Measurements from ENCODE around the gene B3GLCT. TPM values are rescaled to one million over a fixed set of nuclear protein-coding genes. Genes with fewer than 3 reads are reported as not detected.

B3GLCT gene
- total RNA-seq, 1 experiment from 2014 or later = 1.1 TPM

GRCh38 chr13:31248361-31248760 is 48.6 kb downstream of the B3GLCT start:
- Histone ChIP-seq H3K9me3 (ENCODE audit: low read length) (no peaks in the 10 kb centered on the region), H3K4me1 (ENCODE audit: low read length) (no peaks in the 10 kb centered on the region), H3K9ac (ENCODE audit: low read length) (no peak overlapping the region), H3K9me2 (replicated peaks; ENCODE audit: insufficient read depth, low read length) (no peaks in the 10 kb centered on the region), H3K4me2 (ENCODE audit: low read depth, low read length, poor library complexity, severe bottlenecking) (no peak overlapping the region), H2AFZ (ENCODE audit: low read length) (no peak overlapping the region), H3K27me3 (ENCODE audit: low read length) (no peaks in the 10 kb centered on the region), H3K36me3 (ENCODE audit: insufficient read depth, low read length) (no peaks in the 10 kb centered on the region), H3K4me3 (ENCODE audit: low read length) (no peak overlapping the region), H4K20me1 (ENCODE audit: insufficient read depth, low read depth, low read length) (no peaks in the 10 kb centered on the region), H3K79me2 (ENCODE audit: low read length) (no peaks in the 10 kb centered on the region), H3K27ac (ENCODE audit: low read length) (no peak overlapping the region)
- DNase-seq = no peak

- DNase-seq = no peak
- Histone ChIP-seq H3K9me2 (replicated peaks; ENCODE audit: insufficient read depth, low read length) (no peaks in the 10 kb centered on the region), H3K27me3 (ENCODE audit: low read length) (no peaks in the 10 kb centered on the region), H3K9me3 (ENCODE audit: low read length) (no peaks in the 10 kb centered on the region), H2AFZ (ENCODE audit: low read length) (no peak overlapping the region), H3K36me3 (ENCODE audit: insufficient read depth, low read length) (no peaks in the 10 kb centered on the region), H3K27ac (ENCODE audit: low read length) (no peak overlapping the region), H4K20me1 (ENCODE audit: insufficient read depth, low read depth, low read length) (no peaks in the 10 kb centered on the region), H3K4me2 (ENCODE audit: low read depth, low read length, poor library complexity, severe bottlenecking) (no peak overlapping the region), H3K4me3 (ENCODE audit: low read length) (no peak overlapping the region), H3K79me2 (ENCODE audit: low read length) (no peaks in the 10 kb centered on the region), H3K4me1 (ENCODE audit: low read length) (no peaks in the 10 kb centered on the region), H3K9ac (ENCODE audit: low read length) (no peak overlapping the region)
Observed at GRCh38 chr13:31248965-31249539, 49.3 kb downstream of the B3GLCT start.

GRCh38 chr13:31250435-31250834 is 50.7 kb downstream of the B3GLCT start:
- Histone ChIP-seq H4K20me1 (ENCODE audit: insufficient read depth, low read depth, low read length) (no peaks in the 10 kb centered on the region), H3K9me2 (replicated peaks; ENCODE audit: insufficient read depth, low read length) (no peaks in the 10 kb centered on the region), H3K27me3 (ENCODE audit: low read length) (no peaks in the 10 kb centered on the region), H3K9ac (ENCODE audit: low read length) (no peak overlapping the region), H3K4me3 (ENCODE audit: low read length) (no peak overlapping the region), H3K4me2 (ENCODE audit: low read depth, low read length, poor library complexity, severe bottlenecking) (no peak overlapping the region), H3K9me3 (ENCODE audit: low read length) (no peaks in the 10 kb centered on the region), H2AFZ (ENCODE audit: low read length) (no peak overlapping the region), H3K79me2 (ENCODE audit: low read length) (no peaks in the 10 kb centered on the region), H3K36me3 (ENCODE audit: insufficient read depth, low read length) (no peaks in the 10 kb centered on the region), H3K27ac (ENCODE audit: low read length) (no peak overlapping the region), H3K4me1 (ENCODE audit: low read length) (no peaks in the 10 kb centered on the region)
- DNase-seq = no peak

GRCh38 chr13:31261241-31261640 is 61.5 kb downstream of the B3GLCT start:
- Histone ChIP-seq H3K4me1 (ENCODE audit: low read length) (no peaks in the 10 kb centered on the region), H3K4me3 (ENCODE audit: low read length) (no peak overlapping the region), H3K9me3 (ENCODE audit: low read length) (no peaks in the 10 kb centered on the region), H3K4me2 (ENCODE audit: low read depth, low read length, poor library complexity, severe bottlenecking) (no peak overlapping the region), H3K9ac (ENCODE audit: low read length) (no peak overlapping the region), H3K27ac (ENCODE audit: low read length) (no peak overlapping the region), H3K9me2 (replicated peaks; ENCODE audit: insufficient read depth, low read length) (no peaks in the 10 kb centered on the region), H3K27me3 (ENCODE audit: low read length) (0 out of 2 replicates have a peak, but pooled peaks cover 3% of the 10 kb centered on the region), H2AFZ (ENCODE audit: low read length) (no peak overlapping the region), H3K36me3 (ENCODE audit: insufficient read depth, low read length) (no peaks in the 10 kb centered on the region), H3K79me2 (ENCODE audit: low read length) (no peaks in the 10 kb centered on the region), H4K20me1 (ENCODE audit: insufficient read depth, low read depth, low read length) (no peaks in the 10 kb centered on the region)
- no peak for DNase-seq

GRCh38 chr13:31263346-31263745 is 63.6 kb downstream of the B3GLCT start:
- H3K36me3 ChIP-seq (ENCODE audit: insufficient read depth, low read length) = no peaks in the 10 kb centered on the region
- no peaks in the 10 kb centered on the region for H3K9me3 ChIP-seq (ENCODE audit: low read length)
- no peaks in the 10 kb centered on the region for H3K79me2 ChIP-seq (ENCODE audit: low read length)
- H3K9me2 ChIP-seq (replicated peaks; ENCODE audit: insufficient read depth, low read length) = no peaks in the 10 kb centered on the region
- no peaks in the 10 kb centered on the region for H3K4me1 ChIP-seq (ENCODE audit: low read length)
- H3K27me3 ChIP-seq (ENCODE audit: low read length) = 0 out of 2 replicates have a peak, but pooled peaks cover 3% of the 10 kb centered on the region
- DNase-seq = no peak
- no peaks in the 10 kb centered on the region for H4K20me1 ChIP-seq (ENCODE audit: insufficient read depth, low read depth, low read length)
- no peak overlapping the region for H3K27ac ChIP-seq (ENCODE audit: low read length)
- no peak overlapping the region for H3K4me2 ChIP-seq (ENCODE audit: low read depth, low read length, poor library complexity, severe bottlenecking)
- H3K4me3 ChIP-seq (ENCODE audit: low read length) = no peak overlapping the region
- no peak overlapping the region for H3K9ac ChIP-seq (ENCODE audit: low read length)
- no peak overlapping the region for H2AFZ ChIP-seq (ENCODE audit: low read length)

GRCh38 chr13:31264151-31264550 is 64.4 kb downstream of the B3GLCT start:
- no peaks in the 10 kb centered on the region for H3K36me3 ChIP-seq (ENCODE audit: insufficient read depth, low read length)
- H3K4me2 ChIP-seq (ENCODE audit: low read depth, low read length, poor library complexity, severe bottlenecking) = no peak overlapping the region
- H3K4me1 ChIP-seq (ENCODE audit: low read length) = no peaks in the 10 kb centered on the region
- no peaks in the 10 kb centered on the region for H3K9me3 ChIP-seq (ENCODE audit: low read length)
- H3K27me3 ChIP-seq (ENCODE audit: low read length) = 0 out of 2 replicates have a peak, but pooled peaks cover 3% of the 10 kb centered on the region
- H2AFZ ChIP-seq (ENCODE audit: low read length) = no peak overlapping the region
- no peak overlapping the region for H3K4me3 ChIP-seq (ENCODE audit: low read length)
- no peaks in the 10 kb centered on the region for H4K20me1 ChIP-seq (ENCODE audit: insufficient read depth, low read depth, low read length)
- no peak overlapping the region for H3K9ac ChIP-seq (ENCODE audit: low read length)
- no peak overlapping the region for H3K27ac ChIP-seq (ENCODE audit: low read length)
- no peak for DNase-seq
- H3K9me2 ChIP-seq (replicated peaks; ENCODE audit: insufficient read depth, low read length) = no peaks in the 10 kb centered on the region
- no peaks in the 10 kb centered on the region for H3K79me2 ChIP-seq (ENCODE audit: low read length)

GRCh38 chr13:31267126-31267784 is 67.5 kb downstream of the B3GLCT start:
- H3K9me2 ChIP-seq (replicated peaks; ENCODE audit: insufficient read depth, low read length) = no peaks in the 10 kb centered on the region
- H3K79me2 ChIP-seq (ENCODE audit: low read length) = no peaks in the 10 kb centered on the region
- H3K36me3 ChIP-seq (ENCODE audit: insufficient read depth, low read length) = no peaks in the 10 kb centered on the region
- H3K27ac ChIP-seq (ENCODE audit: low read length) = no peak overlapping the region
- H3K9me3 ChIP-seq (ENCODE audit: low read length) = no peaks in the 10 kb centered on the region
- H3K4me2 ChIP-seq (ENCODE audit: low read depth, low read length, poor library complexity, severe bottlenecking) = no peak overlapping the region
- DNase-seq = no peak
- no peaks in the 10 kb centered on the region for H4K20me1 ChIP-seq (ENCODE audit: insufficient read depth, low read depth, low read length)
- H3K27me3 ChIP-seq (ENCODE audit: low read length) = no peaks in the 10 kb centered on the region
- H3K4me1 ChIP-seq (ENCODE audit: low read length) = no peaks in the 10 kb centered on the region
- no peak overlapping the region for H3K4me3 ChIP-seq (ENCODE audit: low read length)
- no peak overlapping the region for H3K9ac ChIP-seq (ENCODE audit: low read length)
- H2AFZ ChIP-seq (ENCODE audit: low read length) = no peak overlapping the region

- Histone ChIP-seq H4K20me1 (ENCODE audit: insufficient read depth, low read depth, low read length) (no peaks in the 10 kb centered on the region), H3K27me3 (ENCODE audit: low read length) (no peaks in the 10 kb centered on the region), H3K4me3 (ENCODE audit: low read length) (no peak overlapping the region), H3K27ac (ENCODE audit: low read length) (no peak overlapping the region), H2AFZ (ENCODE audit: low read length) (no peak overlapping the region), H3K9me3 (ENCODE audit: low read length) (no peaks in the 10 kb centered on the region), H3K9me2 (replicated peaks; ENCODE audit: insufficient read depth, low read length) (no peaks in the 10 kb centered on the region), H3K36me3 (ENCODE audit: insufficient read depth, low read length) (no peaks in the 10 kb centered on the region), H3K4me2 (ENCODE audit: low read depth, low read length, poor library complexity, severe bottlenecking) (no peak overlapping the region), H3K4me1 (ENCODE audit: low read length) (no peaks in the 10 kb centered on the region), H3K9ac (ENCODE audit: low read length) (no peak overlapping the region), H3K79me2 (ENCODE audit: low read length) (no peaks in the 10 kb centered on the region)
- DNase-seq = no peak
Observed at GRCh38 chr13:31274390-31274789, 74.6 kb downstream of the B3GLCT start.
